HCT116 (cell line): ENCODE results near the gene PLCB4. TPM values are rescaled to one million over a fixed set of nuclear protein-coding genes. Genes with fewer than 3 reads are reported as not detected.

ENCODE experiments used
- ATAC-seq: fragments of 200-7000 bp; cut with Tn5 transposase; 2 replicates; pipeline ENCODE4 v1.9.1; 2020; ENCODE audit warnings: mild to moderate bottlenecking, moderate library complexity
- BruUV-seq: library from RNA; stranded (reverse); fragments of 400-500 nt; replicated peaks from 2 replicates; lab custom pipeline; 2021; lab: Mats Ljungman, UMichigan
- CTCF ChIA-PET: fragments of 300-600 bp; sonication (Branson Sonifier 250); formaldehyde crosslinking; loops from one replicate; lab custom pipeline; 2021; ENCODE audit warnings: antibody characterized with exemption; lab: Charles Lee
- POLR2A ChIA-PET: fragments of 300-600, 350-600 bp; sonication (Branson Sonifier 250); formaldehyde crosslinking; loops from one replicate; lab custom pipeline; 2021; ENCODE audit warnings: antibody characterized with exemption; lab: Charles Lee
- RAD21 ChIA-PET, 2 experiments: fragments of 300-600 bp; sonication (Branson Sonifier 250); formaldehyde crosslinking; loops; one replicate each; lab custom pipeline; 2023; ENCODE audit warnings: low total read pairs in 2 of 2; ENCODE audit not compliant: uncharacterized antibody in 2 of 2, unreplicated experiment in 2 of 2, low non-redundant PET in 1 of 2; lab: Charles Lee
- DNase-seq: peaks from one replicate; pipeline ENCODE4 v3.0.0-alpha.2; 2010; ENCODE audit warnings: low read depth, low spot score
- H2AFZ ChIP-seq: fragments of 200-600 bp; shearing (Covaris generic), sonication (generic); 2 replicates; pipeline ENCODE4 v1.6.1; 2017; ENCODE audit warnings: low read depth, mixed run types, mixed read lengths, antibody characterized with exemption, low read length; ENCODE audit not compliant: poor library complexity, severe bottlenecking
- H3K27ac ChIP-seq: 2 replicates; pipeline ENCODE4 v1.5.1; 2012; ENCODE audit warnings: low read depth, low read length
- H3K27me3 ChIP-seq: fragments of 200-600 bp; sonication (generic); 2 replicates; pipeline ENCODE4 v1.6.1; 2016; ENCODE audit warnings: mixed run types, low read length, mixed read lengths; ENCODE audit not compliant: insufficient read depth
- H3K36me3 ChIP-seq, 2 experiments: fragments of 200-500 bp in 1 of 2; fragments of 200-600 bp in 1 of 2; sonication (Bioruptor generic) in 1 of 2; sonication (generic) in 1 of 2; 2 replicates each; pipeline versions ENCODE4 v1.5.1 to v1.6.1; 2014 to 2016; ENCODE audit warnings: low read length in 2 of 2, inconsistent platforms in 1 of 2, mixed read lengths in 1 of 2, mixed run types in 1 of 2; ENCODE audit not compliant: insufficient read depth in 2 of 2, control insufficient read depth in 1 of 2
- H3K4me1 ChIP-seq, 2 experiments: fragments of 200-600 bp in 1 of 2; sonication (generic) in 1 of 2; 2 replicates each; pipeline versions ENCODE4 v1.5.1 to v1.6.1; 2012 to 2017; ENCODE audit warnings: low read length in 2 of 2, inconsistent platforms in 1 of 2, mild to moderate bottlenecking in 1 of 2, mixed read lengths in 1 of 2, mixed run types in 1 of 2, moderate library complexity in 1 of 2; ENCODE audit not compliant: insufficient read depth in 2 of 2, control insufficient read depth in 1 of 2
- H3K4me2 ChIP-seq: fragments of 200-600 bp; sonication (generic); 2 replicates; pipeline ENCODE4 v1.6.1; 2017; ENCODE audit warnings: mixed run types, low read length, mixed read lengths
- H3K4me3 ChIP-seq, 2 experiments: fragments of 200-600 bp in 1 of 2; sonication (generic) in 1 of 2; replicated peaks in 1 of 2; 2 replicates each; pipeline ENCODE4 v1.5.1; 2011 to 2016; ENCODE audit warnings: low read length in 2 of 2, control low read depth in 1 of 2, low read depth in 1 of 2, mild to moderate bottlenecking in 1 of 2, mixed read lengths in 1 of 2, mixed run types in 1 of 2
- H3K79me2 ChIP-seq: fragments of 200-600 bp; sonication (generic); 2 replicates; pipeline ENCODE4 v1.6.1; 2017; ENCODE audit warnings: mild to moderate bottlenecking, mixed run types, low read length, moderate library complexity, mixed read lengths; ENCODE audit not compliant: insufficient read depth
- H3K9ac ChIP-seq: fragments of 200-600 bp; sonication (generic); 2 replicates; pipeline ENCODE4 v1.6.1; 2016; ENCODE audit warnings: low read length, mixed read lengths
- H3K9me2 ChIP-seq: fragments of 200-600 bp; sonication (generic), shearing (Covaris generic); 2 replicates; pipeline ENCODE4 v1.6.1; 2017; ENCODE audit warnings: mixed run types, mild to moderate bottlenecking, moderate library complexity; ENCODE audit not compliant: insufficient read depth
- H3K9me3 ChIP-seq, 2 experiments: fragments of 200-500 bp in 1 of 2; fragments of 200-600 bp in 1 of 2; sonication (Bioruptor generic) in 1 of 2; sonication (generic) in 1 of 2; 2 replicates each; pipeline ENCODE4 v1.6.1; 2014 to 2017; ENCODE audit warnings: low read length in 2 of 2, mixed read lengths in 2 of 2, inconsistent platforms in 1 of 2, low read depth in 1 of 2, mild to moderate bottlenecking in 1 of 2, mixed run types in 1 of 2, moderate library complexity in 1 of 2; ENCODE audit not compliant: control insufficient read depth in 1 of 2, insufficient read depth in 1 of 2
- H4K20me1 ChIP-seq: fragments of 200-600 bp; sonication (generic), shearing (Covaris generic); 2 replicates; pipeline ENCODE4 v1.6.1; 2017; ENCODE audit warnings: mixed run types, mild to moderate bottlenecking, moderate library complexity; ENCODE audit not compliant: insufficient read depth
- CBX3 ChIP-seq: IDR thresholded peaks from 2 replicates; pipeline ENCODE4 v1.6.1; 2012; ENCODE audit warnings: low read depth
- ELF1 ChIP-seq: IDR thresholded peaks from 2 replicates; pipeline ENCODE4 v1.6.1; 2012; ENCODE audit warnings: low read depth, borderline replicate concordance
- EZH2 ChIP-seq: fragments of 200-600 bp; sonication (generic); IDR thresholded peaks from 2 replicates; pipeline ENCODE4 v1.6.1; 2017; ENCODE audit warnings: antibody characterized with exemption, mixed run types
- EZH2phosphoT487 ChIP-seq: fragments of 200-600 bp; IDR thresholded peaks from 2 replicates; pipeline ENCODE4 v1.6.1; 2018; ENCODE audit warnings: antibody characterized with exemption, borderline replicate concordance
- JUND ChIP-seq: IDR thresholded peaks from 2 replicates; pipeline ENCODE4 v1.6.1; 2012
- POLR2AphosphoS5 ChIP-seq: IDR thresholded peaks from 2 replicates; pipeline ENCODE4 v1.6.1; 2011; ENCODE audit warnings: mild to moderate bottlenecking, low read depth, low read length, moderate library complexity
- REST ChIP-seq: IDR thresholded peaks from 2 replicates; pipeline ENCODE4 v1.6.1; 2012; ENCODE audit warnings: low read depth
- SIN3A ChIP-seq: IDR thresholded peaks from 2 replicates; pipeline ENCODE4 v1.6.1; 2012; ENCODE audit warnings: low read depth
- TCF7L2 ChIP-seq: IDR thresholded peaks from 2 replicates; pipeline ENCODE4 v1.7.0; 2011; ENCODE audit warnings: borderline replicate concordance, inconsistent platforms; ENCODE audit not compliant: insufficient read depth, insufficient read length; ENCODE audit errors: extremely low read depth
- YY1 ChIP-seq: IDR thresholded peaks from 2 replicates; pipeline ENCODE4 v1.6.1; 2011; ENCODE audit warnings: low read length, low read depth, moderate library complexity, mild to moderate bottlenecking; ENCODE audit not compliant: insufficient replicate concordance; ENCODE audit errors: extremely low read depth
- ZNF274 ChIP-seq: fragments of 200-500 bp; sonication (Bioruptor generic); IDR thresholded peaks from 2 replicates; pipeline ENCODE4 v1.6.1; 2014; ENCODE audit warnings: mild to moderate bottlenecking, low read depth, low read length, inconsistent platforms
- intact Hi-C: fragments of 100-400 bp; cut with micrococcal nuclease; formaldehyde crosslinking; loops from 2 replicates; pipeline ENCODE4 v1.10.0; 2022
- total RNA-seq: library from RNA; stranded (reverse); gene quantifications from one replicate; pipeline ENCODE4 v1.2.1, GENCODE V29; 2021; ENCODE audit not compliant: unreplicated experiment

The PLCB4 gene
- total RNA-seq, 1 experiment from 2014 or later = 2.5 TPM

- DNase-seq = no peak
- no peak overlapping the region for H3K4me3 ChIP-seq
- intact Hi-C loops = no loop called here
- ChIA-PET CTCF (interaction anchor here (0.8 to 1.0 kb wide), 2 partner anchors 12 to 13 kb away, joined by 3 read pairs; no protein-coding TSS in a partner anchor), RAD21 (no interaction called here), POLR2A (no interaction called here)
- TF ChIP-seq EZH2phosphoT487 = no peak
- TF ChIP-seq CBX3 = no peak
- no peak for TF ChIP-seq EZH2
- TF ChIP-seq SIN3A = no peak
- TF ChIP-seq REST = no peak
- TF ChIP-seq ZNF274 = no peak
- no peak for TF ChIP-seq POLR2AphosphoS5
- no peak for TF ChIP-seq JUND
- TF ChIP-seq ELF1 = no peak
- TF ChIP-seq YY1 = no peak
- no peak for TF ChIP-seq TCF7L2
- H3K79me2 ChIP-seq = no peaks in the 10 kb centered on the region
- no TSS peak for BruUV-seq
- H4K20me1 ChIP-seq = no peaks in the 10 kb centered on the region
- H3K9me3 ChIP-seq = no peaks in the 10 kb centered on the region
- H2AFZ ChIP-seq = no peak overlapping the region
- H3K9me2 ChIP-seq = no peaks in the 10 kb centered on the region
- H3K4me2 ChIP-seq = no peak overlapping the region
- ATAC-seq = no peak
- no peaks in the 10 kb centered on the region for H3K27me3 ChIP-seq
- no peak overlapping the region for H3K27ac ChIP-seq
- H3K36me3 ChIP-seq = no peaks in the 10 kb centered on the region
- no peak overlapping the region for H3K9ac ChIP-seq
- no peaks in the 10 kb centered on the region for H3K4me1 ChIP-seq
These were observed 159.2 kb downstream of the PLCB4 start for GRCh38 chr20:9227896-9228615.
